Ecto neural progenitor cell (in vitro differentiated cells): ENCODE results near the gene HTR7.

Source experiments
- DNase-seq: peaks from one replicate; pipeline ENCODE4 v3.0.0-alpha.2; 2018; ENCODE audit warnings: low spot score

The HTR7 gene

GRCh38 chr10:90804354-90804753 is 53.5 kb downstream of the HTR7 start:
- no peak for DNase-seq

GRCh38 chr10:90801608-90802007 is 56.2 kb downstream of the HTR7 start:
- DNase-seq = no peak

- no peak for DNase-seq
Observed at GRCh38 chr10:90800232-90800796, 57.5 kb downstream of the HTR7 start.

DNA sequence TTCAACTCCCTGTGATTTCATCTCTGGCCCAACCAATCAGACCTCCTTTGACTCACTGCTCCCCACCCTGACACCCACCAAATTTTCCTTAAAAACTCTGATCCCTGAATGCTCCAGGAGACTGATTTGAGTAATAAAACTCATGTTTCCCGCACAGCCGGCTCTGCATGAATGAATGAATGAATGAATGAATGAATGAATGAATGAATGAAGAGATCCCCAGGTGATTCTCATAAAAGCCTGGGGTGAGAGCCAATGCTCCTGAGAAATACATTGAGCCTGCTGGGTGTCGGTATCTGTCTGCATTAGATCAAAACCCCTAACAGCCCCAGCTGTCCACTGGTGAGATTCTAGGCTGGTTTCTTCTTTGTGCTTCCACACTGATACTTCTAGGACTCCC is 58.7 kb downstream of the HTR7 start:
- DNase-seq = no peak

GRCh38 chr10:90798482-90798881 is 59.4 kb downstream of the HTR7 start:
- DNase-seq = no peak

DNA sequence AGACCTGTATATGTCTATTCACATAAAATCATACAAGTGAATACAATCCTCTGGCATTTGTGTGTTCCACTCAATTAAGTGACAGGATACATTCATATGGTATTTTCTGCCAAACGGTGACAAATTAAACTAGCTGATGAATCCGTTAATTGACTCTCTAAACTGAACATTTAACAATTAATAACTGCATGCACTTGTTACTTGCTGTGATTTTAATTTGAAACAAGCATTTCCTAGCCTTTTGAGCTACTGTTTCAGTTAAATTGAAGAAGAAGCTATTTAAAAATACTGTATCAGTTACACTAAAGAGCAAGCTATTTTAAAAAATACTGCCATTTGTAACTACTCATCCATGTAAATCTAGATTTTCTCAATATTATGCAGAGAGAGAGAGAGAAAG is 67.4 kb downstream of the HTR7 start:
- no peak for DNase-seq

DNA sequence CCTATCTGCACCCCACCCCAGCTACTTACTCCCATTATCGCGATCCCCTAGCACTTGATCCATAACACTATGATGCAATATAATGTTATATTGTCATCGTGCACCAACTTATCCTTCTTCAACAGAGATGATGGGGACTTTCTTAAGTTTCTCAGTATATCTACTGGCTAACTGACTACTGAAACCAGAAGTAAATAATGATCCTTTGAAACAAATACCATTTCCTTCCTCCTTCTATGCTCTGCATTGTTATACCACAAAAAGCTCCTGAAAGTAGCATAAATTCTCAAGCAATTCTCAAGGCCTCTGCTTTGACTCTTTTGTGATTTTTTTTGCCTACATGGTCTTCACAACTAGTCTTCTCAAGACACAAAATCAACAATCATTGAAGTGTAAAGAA is 68.9 kb downstream of the HTR7 start:
- no peak for DNase-seq

DNA sequence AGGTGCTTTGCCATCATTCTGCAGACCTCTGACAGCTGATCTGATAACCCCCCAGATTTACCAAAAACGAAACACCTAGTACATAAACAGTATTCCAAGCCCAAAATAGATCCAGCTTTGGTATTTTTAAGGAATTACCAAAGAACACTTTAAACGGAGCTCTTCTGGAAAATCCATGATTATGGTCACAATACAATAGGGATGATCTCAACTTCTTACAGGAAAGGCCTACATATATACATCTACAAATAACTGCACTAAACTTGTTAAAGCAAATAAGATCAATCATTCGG is 69.7 kb downstream of the HTR7 start:
- no peak for DNase-seq

- no peak for DNase-seq
Observed at GRCh38 chr10:90787393-90788198, 70.2 kb downstream of the HTR7 start.

DNA sequence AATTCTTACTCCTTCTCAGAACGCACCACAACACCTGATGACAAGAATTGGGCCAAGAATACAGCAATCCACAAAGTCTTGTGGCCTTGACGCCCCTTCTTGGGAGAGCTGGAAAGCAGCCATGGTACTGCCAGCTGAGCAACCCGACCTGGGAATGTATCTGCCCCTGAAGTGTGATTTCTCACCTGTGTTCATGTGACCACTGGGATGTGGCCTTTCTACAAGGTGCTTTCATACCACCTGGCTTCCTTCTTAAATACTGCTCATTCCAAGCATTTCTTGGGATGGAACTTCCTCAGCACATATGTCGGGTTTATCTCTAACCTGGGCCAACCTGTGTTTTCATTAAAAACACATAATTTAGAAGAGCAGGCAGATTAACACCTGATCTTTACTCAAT is 72.1 kb downstream of the HTR7 start:
- DNase-seq = no peak

GRCh38 chr10:90784771-90785170 is 73.1 kb downstream of the HTR7 start:
- DNase-seq = no peak

GRCh38 chr10:90780488-90780887 is 77.4 kb downstream of the HTR7 start:
- no peak for DNase-seq

DNA sequence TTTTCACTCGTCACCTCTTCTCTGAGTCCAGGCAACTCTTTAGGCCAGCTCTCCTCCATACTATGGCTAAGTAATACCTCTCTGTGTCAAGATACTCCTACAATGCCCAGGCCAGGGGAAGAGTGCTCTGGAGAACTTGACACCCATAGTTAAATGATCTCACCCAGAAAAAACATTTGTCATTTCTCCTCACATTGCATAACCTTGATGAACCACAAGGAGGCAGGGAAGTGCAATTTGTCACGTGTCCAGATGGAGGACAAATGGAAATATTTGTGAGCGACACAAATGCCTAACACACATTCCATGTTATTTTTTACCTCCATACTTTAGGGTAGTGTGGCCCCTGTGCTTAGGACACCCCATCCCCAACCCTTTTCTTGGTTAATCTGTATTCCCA is 78.3 kb downstream of the HTR7 start:
- DNase-seq = no peak

- no peak for DNase-seq
Observed at GRCh38 chr10:90777621-90778020, 80.2 kb downstream of the HTR7 start.

DNA sequence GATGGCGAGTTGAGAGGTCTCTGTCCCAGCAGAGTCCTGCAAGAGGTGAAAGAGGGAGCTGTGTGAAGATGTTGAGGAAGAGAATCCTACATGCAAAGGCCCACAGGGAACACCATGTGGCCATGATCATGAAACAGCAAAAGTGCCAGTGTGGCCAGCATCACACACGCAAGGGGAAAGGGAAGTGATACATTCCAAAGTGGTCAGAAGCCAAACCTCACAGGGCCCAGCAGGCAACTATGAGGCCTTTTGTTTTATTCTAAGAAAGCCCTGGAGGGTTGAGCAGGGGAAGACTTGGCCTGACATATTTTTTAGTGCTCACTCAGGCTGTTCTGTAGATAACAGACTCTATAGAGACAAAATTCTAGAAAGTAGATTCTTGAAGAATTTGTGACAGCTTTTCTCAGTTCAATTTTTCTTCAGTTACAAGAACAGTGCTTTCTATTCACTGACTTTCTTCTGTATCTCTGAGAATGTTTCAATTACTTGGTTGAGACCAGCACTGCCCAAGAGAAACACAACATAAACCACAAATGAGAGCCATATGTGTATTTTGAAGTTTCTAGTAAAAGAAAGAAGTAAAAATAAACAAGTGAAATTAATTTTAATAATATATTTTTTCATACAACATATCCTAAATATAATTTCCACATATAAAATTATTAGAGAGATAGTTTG is 82.3 kb downstream of the HTR7 start:
- no peak for DNase-seq

- no peak for DNase-seq
Observed at GRCh38 chr10:90769946-90770841, 87.6 kb downstream of the HTR7 start.

DNA sequence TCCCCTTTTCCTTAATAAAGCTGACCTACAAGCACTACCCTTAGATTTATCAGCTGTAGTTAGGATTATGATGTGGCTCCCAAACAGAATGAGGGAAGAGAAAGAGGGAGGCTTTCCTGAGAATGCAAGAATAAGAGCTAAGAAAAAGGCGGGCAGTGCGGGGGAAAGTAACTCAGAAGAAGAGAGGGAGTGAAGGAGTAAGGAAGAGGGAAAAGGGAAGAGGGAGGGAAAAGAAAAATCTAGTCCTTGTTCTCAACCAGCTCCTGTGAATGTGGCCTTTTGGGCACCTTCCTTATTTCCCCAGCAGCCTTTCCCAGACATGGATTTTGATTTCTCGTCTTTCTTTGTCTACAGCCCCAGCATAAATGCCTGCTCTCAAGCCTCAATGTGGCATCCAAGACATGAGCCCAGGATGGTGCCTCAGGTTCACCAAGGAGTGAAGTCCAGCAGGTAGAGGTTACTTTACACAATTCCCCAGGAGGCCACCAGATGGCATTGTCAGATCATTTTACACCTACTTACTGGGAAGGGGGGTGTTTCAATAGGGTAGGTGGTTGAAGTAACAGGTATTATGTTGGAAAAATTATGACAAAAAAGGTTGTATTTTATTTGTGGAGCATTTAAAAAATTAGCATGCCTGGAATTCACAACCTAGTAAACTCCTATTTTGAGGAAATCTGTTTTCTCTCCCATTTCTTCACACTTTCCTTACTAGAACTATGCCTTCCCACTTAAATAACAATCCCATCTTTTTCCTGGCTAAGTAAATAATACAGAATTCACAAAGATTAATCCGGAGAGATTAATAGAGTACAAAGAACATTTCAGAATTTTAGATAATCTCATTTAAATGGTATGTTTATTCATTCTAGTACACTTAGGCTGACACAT is 106.5 kb downstream of the HTR7 start:
- DNase-seq = peak; percentile 57

DNA sequence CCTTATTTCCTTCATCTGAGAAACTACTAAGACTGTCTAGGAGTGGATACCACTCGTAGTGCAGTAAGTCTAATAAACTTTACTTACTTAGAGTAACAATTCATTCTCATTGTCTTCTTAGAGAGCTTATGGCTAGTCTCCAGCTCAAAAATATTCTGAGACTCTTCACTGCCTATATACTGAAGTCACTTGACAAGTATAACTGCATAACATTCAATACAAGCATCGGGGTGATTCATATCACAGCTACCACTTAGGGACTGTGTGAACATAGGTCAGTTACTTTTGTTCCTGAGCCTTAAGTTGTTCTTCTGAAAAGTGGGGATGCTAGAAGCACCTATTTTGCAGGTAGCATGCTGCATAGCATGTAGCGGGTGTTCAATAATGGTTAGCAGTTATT is 111.0 kb downstream of the HTR7 start:
- DNase-seq = no peak

DNA sequence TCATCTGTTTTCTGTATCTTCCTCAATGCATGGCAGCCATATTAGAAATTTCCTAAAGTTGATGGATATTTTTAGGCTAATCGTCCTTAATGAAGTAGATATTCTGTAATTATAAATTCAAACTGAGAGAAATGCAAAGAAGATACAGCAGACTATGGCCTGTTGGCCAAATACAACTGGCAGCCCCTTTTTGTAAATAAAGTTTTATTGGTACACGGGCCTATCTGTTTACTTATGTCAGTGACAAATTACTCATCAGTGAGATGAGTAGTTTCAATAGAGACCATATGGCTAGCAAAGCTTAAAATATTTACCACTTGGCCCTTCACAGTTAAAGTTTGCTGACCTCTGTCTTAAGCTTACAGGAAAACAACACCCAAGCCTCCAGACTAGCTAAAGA is 112.3 kb downstream of the HTR7 start:
- no peak for DNase-seq

GRCh38 chr10:90743291-90743690 is 114.5 kb downstream of the HTR7 start:
- no peak for DNase-seq

- DNase-seq = no peak
Observed at GRCh38 chr10:90741926-90742565, 115.8 kb downstream of the HTR7 start.
